GM19238 (cell line): ENCODE results near the gene ZNF529.

Experiments used
- DNase-seq: peaks from one replicate; pipeline ENCODE4 v3.0.0; 2011; ENCODE audit warnings: low spot score; ENCODE audit not compliant: insufficient read length

The ZNF529 gene

GRCh38 chr19:36514012-36514612 is 59.0 kb downstream of the ZNF529 start:
- no peak for DNase-seq

GRCh38 chr19:36508325-36508724 is 64.8 kb downstream of the ZNF529 start:
- no peak for DNase-seq

DNA sequence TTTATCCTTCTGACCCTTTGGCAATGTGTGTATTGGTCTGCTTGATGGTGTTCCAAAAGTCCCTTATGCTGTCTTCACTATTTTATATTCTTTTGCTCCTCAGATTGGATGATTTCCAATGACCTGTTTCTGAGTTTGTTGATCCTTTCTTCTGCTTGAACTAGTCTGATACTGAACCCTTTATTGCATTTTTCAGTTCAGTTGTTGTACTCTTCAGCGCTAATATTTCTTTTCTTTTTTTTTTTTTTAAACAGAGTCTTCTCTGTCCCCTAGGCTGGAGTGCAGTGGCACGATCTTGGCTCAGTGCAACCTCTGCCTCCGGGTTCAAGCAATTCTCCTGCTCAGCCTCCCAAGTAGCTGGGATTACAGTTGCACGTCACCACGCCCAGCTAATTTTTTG is 71.1 kb downstream of the ZNF529 start:
- DNase-seq: no peak

DNA sequence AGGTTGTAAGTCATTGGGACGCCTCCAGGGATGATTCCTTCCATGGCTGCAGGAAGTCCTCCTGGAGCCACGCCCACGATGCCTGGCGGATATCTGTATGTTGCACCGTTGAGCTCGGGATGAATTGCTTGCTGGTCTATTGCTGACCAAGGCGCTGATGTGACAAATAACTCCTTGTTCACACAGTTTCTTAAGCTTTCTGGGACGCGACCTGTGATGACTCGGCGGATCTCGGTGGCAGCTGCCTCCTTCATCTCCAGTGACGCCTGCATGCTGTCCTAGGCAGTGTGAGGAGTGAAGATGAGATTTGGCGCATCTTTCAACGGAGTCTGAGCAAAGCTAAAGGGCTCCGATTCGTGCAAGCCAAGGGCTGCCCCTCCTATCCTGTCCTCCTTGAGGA is 76.1 kb downstream of the ZNF529 start:
- DNase-seq: no peak
